ENCODE data around the gene CCDC85B.

Gene CCDC85B

DNA sequence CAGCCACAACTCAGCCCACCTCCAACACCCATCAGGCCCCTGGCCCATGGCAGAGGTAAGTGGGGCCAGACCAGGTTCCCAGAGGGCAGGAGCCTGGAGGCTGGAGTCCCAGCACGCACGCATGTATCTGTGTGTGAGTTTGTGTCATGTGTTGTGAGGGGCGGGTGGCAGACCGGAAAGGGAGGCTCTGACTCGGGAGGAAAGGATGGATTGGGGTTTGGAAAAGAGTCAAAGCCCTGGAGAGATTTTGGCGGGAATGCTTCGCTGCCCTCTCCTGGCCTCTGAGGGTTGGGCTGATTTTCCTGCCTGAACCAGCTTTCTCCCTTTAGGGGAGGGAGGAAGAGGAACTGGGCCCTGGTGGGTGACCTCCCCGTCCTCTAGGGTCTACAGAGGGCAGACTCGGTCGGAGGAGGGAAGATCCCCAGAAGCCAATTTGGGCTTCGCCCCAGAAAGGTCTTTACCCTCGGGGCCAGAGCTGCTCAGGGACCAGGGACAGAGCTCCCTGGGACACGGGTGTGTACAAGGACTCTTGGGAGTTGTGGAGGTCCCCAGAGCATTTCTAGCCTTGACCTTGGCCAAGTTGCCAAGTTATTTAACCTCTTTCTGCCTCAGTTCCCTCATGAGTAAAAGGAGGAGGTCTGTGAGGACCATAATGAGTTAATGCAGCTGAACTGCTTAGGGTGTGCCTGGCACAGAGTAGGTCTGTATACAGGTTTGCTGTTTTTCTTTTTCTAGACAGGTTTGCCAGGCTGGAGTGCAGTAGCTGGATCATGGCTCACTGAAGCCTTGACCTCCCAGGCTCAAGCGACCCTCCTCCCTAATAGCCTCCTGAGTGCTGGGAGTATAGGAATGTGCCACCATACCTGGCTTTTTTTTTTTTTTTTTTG lies 21.5 kb downstream of the CCDC85B start:
- H3K4ac ChIP-seq (ENCODE audit: low read depth, low read length), result no peak overlapping the region
- peaks cover 0 to 3% of the 10 kb centered on the region in 2 experiments for H3K36me3 ChIP-seq (ENCODE audit: control insufficient read depth in 1 of 2, insufficient read depth in 2 of 2, low read length in 2 of 2)
- peak overlapping the region; percentile 9 for H3K18ac ChIP-seq (ENCODE audit: low read length)

DNA sequence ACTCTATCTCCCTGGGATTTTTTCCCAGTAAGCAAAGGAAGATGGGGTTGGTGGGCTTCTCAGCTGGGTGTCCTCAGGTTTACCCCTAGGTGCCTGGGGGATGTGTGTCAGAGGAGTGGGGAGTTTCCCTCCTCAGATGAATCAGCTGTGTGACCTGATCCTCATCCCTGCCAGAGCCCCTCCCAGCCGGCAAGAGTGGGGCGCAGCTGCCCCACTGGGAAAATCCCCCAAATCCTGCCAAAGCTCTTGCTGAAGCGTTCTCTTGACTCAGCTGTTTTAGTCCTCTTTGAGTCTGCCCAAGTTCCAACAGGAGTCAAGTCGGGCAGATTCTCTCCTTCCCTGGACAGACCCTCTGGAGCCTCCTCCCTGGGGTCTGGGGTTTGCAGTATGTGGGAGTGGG lies 22.4 kb downstream of the CCDC85B start:
- Histone ChIP-seq H4K91ac (ENCODE audit: low read depth, low read length) (no peak overlapping the region), H3K27ac (ENCODE audit: low read depth, low read length) (no peak overlapping the region), H4K8ac (ENCODE audit: low read depth, low read length) (no peak overlapping the region), H2BK5ac (ENCODE audit: low read depth, low read length, poor library complexity) (peak overlapping the region; percentile 9), H2AK5ac (ENCODE audit: low read length) (no peak overlapping the region), H3K79me1 (ENCODE audit: low read length) (peaks cover 12% of the 10 kb centered on the region), H3K9ac (ENCODE audit: low read length) (no peak overlapping the region), H3K14ac (ENCODE audit: low read length) (no peak overlapping the region), H3K36me3 (ENCODE audit: control insufficient read depth in 1 of 2, insufficient read depth in 2 of 2, low read length in 2 of 2) (peaks cover 8 to 9% of the 10 kb centered on the region in 2 experiments), H3K79me2 (ENCODE audit: control insufficient read depth, insufficient read depth, low read length, poor library complexity) (no peaks in the 10 kb centered on the region), H3K4me2 (ENCODE audit: low read length) (no peak overlapping the region), H3K4me3 (ENCODE audit: low read depth, low read length) (no peak overlapping the region), H2BK120ac (ENCODE audit: insufficient read depth, low read length, poor library complexity) (no peak overlapping the region), H3K23ac (ENCODE audit: low read length) (no peak overlapping the region), H3K18ac (ENCODE audit: low read length) (no peak overlapping the region), H4K12ac (ENCODE audit: low read depth, low read length) (no peak overlapping the region), H3K27me3 (ENCODE audit: insufficient read depth, low read length) (no peaks in the 10 kb centered on the region), H3K4me1 (ENCODE audit: control insufficient read depth in 1 of 2, insufficient read depth in 2 of 2, low read length in 2 of 2) (peaks cover 32 to 33% of the 10 kb centered on the region in 2 experiments), H3K4ac (ENCODE audit: low read depth, low read length) (no peak overlapping the region), H3K9me3 (ENCODE audit: insufficient read depth, low read depth, low read length) (no peaks in the 10 kb centered on the region), H2AFZ (ENCODE audit: insufficient read depth, low read length, poor library complexity) (no peak overlapping the region), H2BK12ac (ENCODE audit: low read length) (no peak overlapping the region)
- no CpG with 5 or more reads among the region's 4 CpGs for WGBS (ENCODE audit: extremely low coverage, insufficient coverage, insufficient read length)
- no peak for DNase-seq

More for the DNA sequence above, 21.5 kb downstream of the CCDC85B start:
- Histone ChIP-seq H3K9ac (ENCODE audit: low read length) (no peak overlapping the region), H4K8ac (ENCODE audit: low read depth, low read length) (peak overlapping the region; percentile 30), H4K91ac (ENCODE audit: low read depth, low read length) (peak overlapping the region; percentile 8), H3K23ac (ENCODE audit: low read length) (no peak overlapping the region), H3K79me1 (ENCODE audit: low read length) (peaks cover 12% of the 10 kb centered on the region), H3K9me3 (ENCODE audit: insufficient read depth, low read depth, low read length) (no peaks in the 10 kb centered on the region), H4K12ac (ENCODE audit: low read depth, low read length) (peak overlapping the region; percentile 12), H2AFZ (ENCODE audit: insufficient read depth, low read length, poor library complexity) (no peak overlapping the region), H3K27me3 (ENCODE audit: insufficient read depth, low read length) (no peaks in the 10 kb centered on the region), H3K4me3 (ENCODE audit: low read depth, low read length) (no peak overlapping the region), H3K14ac (ENCODE audit: low read length) (no peak overlapping the region), H3K27ac (ENCODE audit: low read depth, low read length) (no peak overlapping the region), H3K79me2 (ENCODE audit: control insufficient read depth, insufficient read depth, low read length, poor library complexity) (no peaks in the 10 kb centered on the region), H2BK12ac (ENCODE audit: low read length) (peak overlapping the region; percentile 25), H3K4me2 (ENCODE audit: low read length) (no peak overlapping the region), H2AK5ac (ENCODE audit: low read length) (peak overlapping the region; percentile 14), H3K4me1 (ENCODE audit: control insufficient read depth in 1 of 2, insufficient read depth in 2 of 2, low read length in 2 of 2) (peaks cover 23 to 25% of the 10 kb centered on the region in 2 experiments), H2BK120ac (ENCODE audit: insufficient read depth, low read length, poor library complexity) (no peak overlapping the region), H2BK5ac (ENCODE audit: low read depth, low read length, poor library complexity) (no peak overlapping the region)
- no peak for DNase-seq
- WGBS (ENCODE audit: extremely low coverage, insufficient coverage, insufficient read length), result no CpG with 5 or more reads among the region's 14 CpGs

DNA sequence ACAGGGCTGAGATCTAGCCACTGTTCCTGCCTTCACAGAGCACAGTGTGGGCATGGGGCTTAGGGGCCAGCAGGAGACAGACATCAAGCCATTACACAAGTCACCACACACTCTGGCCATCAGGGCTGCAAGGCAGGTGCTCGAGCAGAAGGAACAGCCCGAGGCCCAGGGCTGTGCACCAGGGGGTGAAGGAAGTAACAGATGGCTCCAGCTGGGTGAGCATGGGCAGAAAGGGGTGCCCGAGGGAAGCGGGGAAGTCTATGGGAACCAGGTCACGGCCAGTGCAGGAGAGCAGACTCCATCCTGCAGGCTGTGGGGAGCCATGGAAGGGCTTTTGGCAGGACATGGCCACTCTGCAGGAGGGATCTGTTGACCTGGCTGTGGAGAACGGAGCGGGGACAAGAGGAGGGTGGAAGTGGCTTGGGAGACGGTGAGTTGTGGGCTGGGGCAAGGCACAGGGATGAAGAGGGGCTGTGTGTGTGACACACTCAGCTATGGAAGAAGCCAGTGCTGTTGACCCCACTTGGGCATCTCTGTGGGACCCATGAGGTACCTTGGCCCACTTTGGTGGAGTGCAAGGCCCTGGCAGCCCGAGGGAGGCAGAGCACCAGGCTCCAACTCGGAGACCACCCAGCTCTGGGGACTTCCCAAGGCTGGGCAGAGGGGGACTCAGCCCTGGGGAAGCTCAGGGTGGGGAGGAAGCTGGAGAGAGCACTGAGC lies 24.8 kb downstream of the CCDC85B start:
- peaks cover 40 to 43% of the 10 kb centered on the region in 2 experiments for H3K4me1 ChIP-seq (ENCODE audit: control insufficient read depth in 1 of 2, insufficient read depth in 2 of 2, low read length in 2 of 2)
- peak overlapping the region; percentile 27 for H3K4me2 ChIP-seq (ENCODE audit: low read length)
- no CpG with 5 or more reads among the region's 10 CpGs for WGBS (ENCODE audit: extremely low coverage, insufficient coverage, insufficient read length)
- H2AK5ac ChIP-seq (ENCODE audit: low read length), result peak overlapping the region; percentile 83
- no peak for DNase-seq
- peaks cover 10% of the 10 kb centered on the region for H3K79me2 ChIP-seq (ENCODE audit: control insufficient read depth, insufficient read depth, low read length, poor library complexity)
- H3K27ac ChIP-seq (ENCODE audit: low read depth, low read length), result peak overlapping the region; percentile 62
- peak overlapping the region; percentile 68 for H4K91ac ChIP-seq (ENCODE audit: low read depth, low read length)
- peaks cover 19% of the 10 kb centered on the region for H3K79me1 ChIP-seq (ENCODE audit: low read length)
- no peak overlapping the region for H3K4me3 ChIP-seq (ENCODE audit: low read depth, low read length)
- H3K4ac ChIP-seq (ENCODE audit: low read depth, low read length), result peak overlapping the region; percentile 1
- no peaks in the 10 kb centered on the region for H3K9me3 ChIP-seq (ENCODE audit: insufficient read depth, low read depth, low read length)
- no peak overlapping the region for H4K12ac ChIP-seq (ENCODE audit: low read depth, low read length)
- H3K14ac ChIP-seq (ENCODE audit: low read length), result peak overlapping the region; percentile 44
- H2AFZ ChIP-seq (ENCODE audit: insufficient read depth, low read length, poor library complexity), result no peak overlapping the region
- peak overlapping the region; percentile 28 for H2BK5ac ChIP-seq (ENCODE audit: low read depth, low read length, poor library complexity)
- H3K18ac ChIP-seq (ENCODE audit: low read length), result peak overlapping the region; percentile 59
- peak overlapping the region; percentile 54 for H4K8ac ChIP-seq (ENCODE audit: low read depth, low read length)
- no peak overlapping the region for H3K9ac ChIP-seq (ENCODE audit: low read length)
- peaks cover 8 to 9% of the 10 kb centered on the region in 2 experiments for H3K36me3 ChIP-seq (ENCODE audit: control insufficient read depth in 1 of 2, insufficient read depth in 2 of 2, low read length in 2 of 2)
- H3K23ac ChIP-seq (ENCODE audit: low read length), result no peak overlapping the region
- peak overlapping the region; percentile 46 for H2BK12ac ChIP-seq (ENCODE audit: low read length)
- no peaks in the 10 kb centered on the region for H3K27me3 ChIP-seq (ENCODE audit: insufficient read depth, low read length)
- H2BK120ac ChIP-seq (ENCODE audit: insufficient read depth, low read length, poor library complexity), result peak overlapping the region; percentile 42

DNA sequence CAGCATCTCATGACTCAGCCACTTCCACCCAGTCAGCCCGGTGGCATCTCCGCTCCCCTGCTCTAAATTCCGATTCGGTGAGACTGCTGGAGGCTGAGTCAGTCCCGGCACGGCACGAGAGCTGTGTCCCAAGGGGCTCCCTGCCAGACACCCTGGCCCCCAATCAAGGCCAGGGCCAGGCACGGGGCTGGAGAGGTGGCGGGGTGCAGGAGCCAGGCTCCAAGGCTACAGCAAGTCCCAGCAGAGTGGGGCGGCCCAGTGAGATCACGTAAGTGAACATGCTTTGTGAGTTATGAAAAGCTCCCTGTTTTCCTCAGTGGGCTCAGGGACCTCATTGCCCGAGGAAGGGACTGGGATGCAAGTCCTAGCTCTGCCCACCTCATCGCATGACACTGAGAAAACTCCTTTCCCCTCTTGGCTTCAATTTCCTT lies 25.4 kb downstream of the CCDC85B start:
- H3K79me1 ChIP-seq (ENCODE audit: low read length), result peaks cover 19% of the 10 kb centered on the region
- WGBS (ENCODE audit: extremely low coverage, insufficient coverage, insufficient read length), result no CpG with 5 or more reads among the region's 13 CpGs

More for the DNA sequence above, 25.4 kb downstream of the CCDC85B start:
- peaks cover 2% of the 10 kb centered on the region for H3K9me3 ChIP-seq (ENCODE audit: insufficient read depth, low read depth, low read length)
- H3K4me2 ChIP-seq (ENCODE audit: low read length), result peak overlapping the region; percentile 27
- H3K79me2 ChIP-seq (ENCODE audit: control insufficient read depth, insufficient read depth, low read length, poor library complexity), result peaks cover 10% of the 10 kb centered on the region
- H3K4me3 ChIP-seq (ENCODE audit: low read depth, low read length), result no peak overlapping the region
- H3K14ac ChIP-seq (ENCODE audit: low read length), result peak overlapping the region; percentile 36
- peak; percentile 90 to 92 for DNase-seq
- H3K27ac ChIP-seq (ENCODE audit: low read depth, low read length), result peak overlapping the region; percentile 79
- peak overlapping the region; percentile 52 for H3K18ac ChIP-seq (ENCODE audit: low read length)
- H3K36me3 ChIP-seq (ENCODE audit: control insufficient read depth in 1 of 2, insufficient read depth in 2 of 2, low read length in 2 of 2), result peaks cover 14% of the 10 kb centered on the region in 2 experiments
- H2BK12ac ChIP-seq (ENCODE audit: low read length), result peak overlapping the region; percentile 58
- H2AFZ ChIP-seq (ENCODE audit: insufficient read depth, low read length, poor library complexity), result no peak overlapping the region
- H3K23ac ChIP-seq (ENCODE audit: low read length), result no peak overlapping the region
- peaks cover 43 to 46% of the 10 kb centered on the region in 2 experiments for H3K4me1 ChIP-seq (ENCODE audit: control insufficient read depth in 1 of 2, insufficient read depth in 2 of 2, low read length in 2 of 2)
- H2BK5ac ChIP-seq (ENCODE audit: low read depth, low read length, poor library complexity), result peak overlapping the region; percentile 45
- H4K12ac ChIP-seq (ENCODE audit: low read depth, low read length), result peak overlapping the region; percentile 16
- H4K8ac ChIP-seq (ENCODE audit: low read depth, low read length), result peak overlapping the region; percentile 43
- H3K9ac ChIP-seq (ENCODE audit: low read length), result no peak overlapping the region
- H4K91ac ChIP-seq (ENCODE audit: low read depth, low read length), result peak overlapping the region; percentile 52
- H3K4ac ChIP-seq (ENCODE audit: low read depth, low read length), result peak overlapping the region; percentile 28
- H2AK5ac ChIP-seq (ENCODE audit: low read length), result no peak overlapping the region
- no peaks in the 10 kb centered on the region for H3K27me3 ChIP-seq (ENCODE audit: insufficient read depth, low read length)
- peak overlapping the region; percentile 43 for H2BK120ac ChIP-seq (ENCODE audit: insufficient read depth, low read length, poor library complexity)

Data from trophoblast cell (in vitro differentiated cells and primary cell).